WTC11 (cell line): ENCODE measurements around the gene DTHD1. TPM values are rescaled to one million over a fixed set of nuclear protein-coding genes. Genes with fewer than 3 reads are reported as not detected.

Experiments
- ATAC-seq: fragments of 200-7000 bp; cut with Tn5 transposase; 2 replicates; pipeline ENCODE4 v1.10.0; 2021; ENCODE audit warnings: mild to moderate bottlenecking, moderate library complexity
- CTCF ChIA-PET: fragments of 300-600 bp; sonication (Branson Sonifier 250); formaldehyde crosslinking; loops from one replicate; lab custom pipeline; 2021; ENCODE audit warnings: antibody characterized with exemption; lab: Charles Lee
- POLR2A ChIA-PET: fragments of 350-600 bp; sonication (Branson Sonifier 250); formaldehyde crosslinking; loops from one replicate; lab custom pipeline; 2021; ENCODE audit warnings: antibody characterized with exemption; lab: Charles Lee
- DNase-seq: peaks from one replicate; pipeline ENCODE4 v3.0.0; 2021; ENCODE audit warnings: low spot score
- H3K27ac Mint-ChIP-seq: 2 replicates; pipeline ENCODE4 v1.8.0; 2021; ENCODE audit warnings: mixed read lengths
- H3K27me3 Mint-ChIP-seq: 2 replicates; pipeline ENCODE4 v1.8.0; 2021; ENCODE audit warnings: low read depth, mild to moderate bottlenecking, moderate library complexity, mixed read lengths
- H3K36me3 Mint-ChIP-seq: 2 replicates; pipeline ENCODE4 v1.8.0; 2021; ENCODE audit warnings: mixed read lengths
- H3K4me1 Mint-ChIP-seq: 2 replicates; pipeline ENCODE4 v1.8.0; 2022; ENCODE audit warnings: mixed read lengths
- H3K4me3 Mint-ChIP-seq: 2 replicates; pipeline ENCODE4 v1.8.0; 2021; ENCODE audit warnings: mild to moderate bottlenecking, moderate library complexity, mixed read lengths
- H3K9me3 Mint-ChIP-seq: 2 replicates; pipeline ENCODE4 v1.8.0; 2021; ENCODE audit warnings: mixed read lengths
- ATF2 ChIP-seq: sonication (generic); formaldehyde crosslinking; IDR thresholded peaks from 2 replicates; pipeline ENCODE4 v1.8.1; 2022; ENCODE audit warnings: low read depth, missing genetic modification reagents, borderline replicate concordance
- CTCF ChIP-seq: fragments of 200-600 bp; IDR thresholded peaks from 2 replicates; pipeline ENCODE4 v1.8.0; 2022; ENCODE audit warnings: antibody characterized with exemption
- E2F1 ChIP-seq: sonication (generic); formaldehyde crosslinking; IDR thresholded peaks from 2 replicates; pipeline ENCODE4 v1.8.0; 2022; ENCODE audit warnings: mild to moderate bottlenecking, missing genetic modification reagents
- E2F4 ChIP-seq: sonication (generic); formaldehyde crosslinking; IDR thresholded peaks from 2 replicates; pipeline ENCODE4 v1.8.1; 2022; ENCODE audit warnings: low read depth, mild to moderate bottlenecking, moderate library complexity, missing genetic modification reagents, borderline replicate concordance
- E2F5 ChIP-seq: sonication (generic); formaldehyde crosslinking; IDR thresholded peaks from 2 replicates; pipeline ENCODE4 v1.8.1; 2022; ENCODE audit warnings: mild to moderate bottlenecking, moderate library complexity, missing genetic modification reagents
- EMX1 ChIP-seq: fragments of 250-450 bp; sonication (Bioruptor Pico); IDR thresholded peaks from 2 replicates; pipeline ENCODE4 v1.8.0; 2021; ENCODE audit warnings: mild to moderate bottlenecking
- ETV6 ChIP-seq: sonication (generic); formaldehyde crosslinking; IDR thresholded peaks from 2 replicates; pipeline ENCODE4 v1.8.1; 2022; ENCODE audit warnings: mild to moderate bottlenecking, missing genetic modification reagents
- IRF1 ChIP-seq: sonication (generic); formaldehyde crosslinking; IDR thresholded peaks from 2 replicates; pipeline ENCODE4 v1.8.0; 2023; ENCODE audit warnings: missing genetic modification reagents
- IRF2 ChIP-seq: sonication (generic); formaldehyde crosslinking; IDR thresholded peaks from 2 replicates; pipeline ENCODE4 v1.8.0; 2022; ENCODE audit warnings: low read depth, missing genetic modification reagents, borderline replicate concordance
- JUN ChIP-seq: sonication (generic); formaldehyde crosslinking; IDR thresholded peaks from 2 replicates; pipeline ENCODE4 v1.8.0; 2023; ENCODE audit warnings: mild to moderate bottlenecking, missing genetic modification reagents
- KAT7 ChIP-seq: sonication (generic); formaldehyde crosslinking; IDR thresholded peaks from 2 replicates; pipeline ENCODE4 v1.8.1; 2023; ENCODE audit warnings: missing genetic modification reagents, mild to moderate bottlenecking, borderline replicate concordance
- MAX ChIP-seq: sonication (generic); formaldehyde crosslinking; IDR thresholded peaks from 2 replicates; pipeline ENCODE4 v1.8.0; 2022; ENCODE audit warnings: mild to moderate bottlenecking, missing genetic modification reagents
- MXD4 ChIP-seq: fragments of 250-450 bp; sonication (Bioruptor Pico); IDR thresholded peaks from 2 replicates; pipeline ENCODE4 v1.8.0; 2021; ENCODE audit warnings: mild to moderate bottlenecking, moderate library complexity, borderline replicate concordance
- OVOL2 ChIP-seq: fragments of 250-450 bp; sonication (Bioruptor Pico); IDR thresholded peaks from 2 replicates; pipeline ENCODE4 v1.9.0; 2021; ENCODE audit warnings: mild to moderate bottlenecking, borderline replicate concordance
- PREB ChIP-seq: sonication (generic); formaldehyde crosslinking; IDR thresholded peaks from 2 replicates; pipeline ENCODE4 v1.8.1; 2022; ENCODE audit warnings: mild to moderate bottlenecking, missing genetic modification reagents, moderate library complexity, borderline replicate concordance
- PRRX2 ChIP-seq: fragments of 250-450 bp; sonication (Bioruptor Pico); IDR thresholded peaks from 2 replicates; pipeline ENCODE4 v1.8.0; 2021; ENCODE audit warnings: mild to moderate bottlenecking
- SMAD3 ChIP-seq: sonication (generic); formaldehyde crosslinking; IDR thresholded peaks from 2 replicates; pipeline ENCODE4 v1.8.0; 2022; ENCODE audit warnings: missing genetic modification reagents, mild to moderate bottlenecking, borderline replicate concordance
- SP1 ChIP-seq: sonication (generic); formaldehyde crosslinking; conservative IDR thresholded peaks from 2 replicates; pipeline ENCODE4 v1.8.1; 2022; ENCODE audit warnings: missing genetic modification reagents
- USF2 ChIP-seq: sonication (generic); formaldehyde crosslinking; IDR thresholded peaks from 2 replicates; pipeline ENCODE4 v1.8.1; 2023; ENCODE audit warnings: mild to moderate bottlenecking, missing genetic modification reagents, moderate library complexity
- ZBTB21 ChIP-seq: sonication (generic); formaldehyde crosslinking; IDR thresholded peaks from 2 replicates; pipeline ENCODE4 v1.8.1; 2023; ENCODE audit warnings: mild to moderate bottlenecking, missing genetic modification reagents, borderline replicate concordance
- ZNF232 ChIP-seq: sonication (generic); formaldehyde crosslinking; IDR thresholded peaks from 2 replicates; pipeline ENCODE4 v1.8.0; 2022; ENCODE audit warnings: mild to moderate bottlenecking, missing genetic modification reagents
- ZNF263 ChIP-seq: sonication (generic); formaldehyde crosslinking; IDR thresholded peaks from 2 replicates; pipeline ENCODE4 v1.8.1; 2022; ENCODE audit warnings: low read depth, mild to moderate bottlenecking, moderate library complexity, missing genetic modification reagents
- ZNF317 ChIP-seq: sonication (generic); formaldehyde crosslinking; IDR thresholded peaks from 2 replicates; pipeline ENCODE4 v1.8.1; 2023; ENCODE audit warnings: low read depth, mild to moderate bottlenecking, moderate library complexity, missing genetic modification reagents, borderline replicate concordance
- total RNA-seq: library from RNA; stranded (reverse); gene quantifications from 3 replicates; pipeline ENCODE4 v1.2.3, GENCODE V29; 2021

The DTHD1 gene
- total RNA-seq, 1 experiment from 2014 or later, result not detected

GRCh38 chr4:36325926-36326325, 44.5 kb downstream of the DTHD1 start:
- Mint-ChIP-seq H3K27ac (no peak overlapping the region), H3K4me3 (no peak overlapping the region), H3K9me3 (no peaks in the 10 kb centered on the region), H3K36me3 (no peaks in the 10 kb centered on the region), H3K27me3 (no peaks in the 10 kb centered on the region), H3K4me1 (no peaks in the 10 kb centered on the region)
- ChIA-PET CTCF (no interaction called here), POLR2A (no interaction called here)
- ATAC-seq (no peak), DNase-seq (no peak)
- TF ChIP-seq PREB (CRISPR knock-in tag) (no peak), ZNF317 (CRISPR knock-in tag) (no peak), SMAD3 (CRISPR knock-in tag) (no peak), ZBTB21 (CRISPR knock-in tag) (no peak), MXD4 (CRISPR knock-in tag) (no peak), JUN (CRISPR knock-in tag) (no peak), SP1 (CRISPR knock-in tag) (no peak), IRF2 (CRISPR knock-in tag) (no peak), PRRX2 (no peak), CTCF (no peak), E2F4 (no peak), KAT7 (no peak), ZNF232 (CRISPR knock-in tag) (no peak)

- Mint-ChIP-seq H3K27ac (no peak overlapping the region), H3K27me3 (no peaks in the 10 kb centered on the region), H3K36me3 (no peaks in the 10 kb centered on the region), H3K4me3 (no peak overlapping the region), H3K4me1 (no peaks in the 10 kb centered on the region), H3K9me3 (no peaks in the 10 kb centered on the region)
- DNase-seq, result no peak
- ChIA-PET CTCF (no interaction called here), POLR2A (no interaction called here)
- ATAC-seq, result no peak
- TF ChIP-seq E2F1 (CRISPR knock-in tag), result no peak
These were observed 45.1 kb downstream of the DTHD1 start for GRCh38 chr4:36326476-36327029.

GRCh38 chr4:36327400-36327799, 46.0 kb downstream of the DTHD1 start:
- ATAC-seq, result no peak
- CTCF ChIA-PET, result no interaction called here
- Mint-ChIP-seq H3K27me3 (no peaks in the 10 kb centered on the region), H3K27ac (no peak overlapping the region), H3K4me1 (peaks cover 2% of the 10 kb centered on the region; the same call in 1 of the 2 replicates), H3K36me3 (no peaks in the 10 kb centered on the region), H3K9me3 (no peaks in the 10 kb centered on the region), H3K4me3 (no peak overlapping the region)
- no peak for DNase-seq
- POLR2A ChIA-PET, result no interaction called here
- no peak for TF ChIP-seq ZNF263
- no peak for TF ChIP-seq OVOL2 (CRISPR knock-in tag)
- no peak for TF ChIP-seq ATF2 (CRISPR knock-in tag)
- TF ChIP-seq USF2, result no peak
- no peak for TF ChIP-seq IRF1
- TF ChIP-seq EMX1 (CRISPR knock-in tag), result no peak
- TF ChIP-seq MAX (CRISPR knock-in tag), result no peak
- TF ChIP-seq SP1 (CRISPR knock-in tag), result no peak
- no peak for TF ChIP-seq ETV6 (CRISPR knock-in tag)
- no peak for TF ChIP-seq E2F5
